DMS53 (cell line): ENCODE results near the gene MSL3.
A peak's percentile ranks its signal among the peaks of the same experiment; 100 is the strongest.

Experiments
- DNase-seq: peaks from one replicate; lab custom pipeline; 2025; lab: John Stamatoyannopoulos, UW

MSL3 gene, protein sequence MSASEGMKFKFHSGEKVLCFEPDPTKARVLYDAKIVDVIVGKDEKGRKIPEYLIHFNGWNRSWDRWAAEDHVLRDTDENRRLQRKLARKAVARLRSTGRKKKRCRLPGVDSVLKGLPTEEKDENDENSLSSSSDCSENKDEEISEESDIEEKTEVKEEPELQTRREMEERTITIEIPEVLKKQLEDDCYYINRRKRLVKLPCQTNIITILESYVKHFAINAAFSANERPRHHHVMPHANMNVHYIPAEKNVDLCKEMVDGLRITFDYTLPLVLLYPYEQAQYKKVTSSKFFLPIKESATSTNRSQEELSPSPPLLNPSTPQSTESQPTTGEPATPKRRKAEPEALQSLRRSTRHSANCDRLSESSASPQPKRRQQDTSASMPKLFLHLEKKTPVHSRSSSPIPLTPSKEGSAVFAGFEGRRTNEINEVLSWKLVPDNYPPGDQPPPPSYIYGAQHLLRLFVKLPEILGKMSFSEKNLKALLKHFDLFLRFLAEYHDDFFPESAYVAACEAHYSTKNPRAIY

DNA sequence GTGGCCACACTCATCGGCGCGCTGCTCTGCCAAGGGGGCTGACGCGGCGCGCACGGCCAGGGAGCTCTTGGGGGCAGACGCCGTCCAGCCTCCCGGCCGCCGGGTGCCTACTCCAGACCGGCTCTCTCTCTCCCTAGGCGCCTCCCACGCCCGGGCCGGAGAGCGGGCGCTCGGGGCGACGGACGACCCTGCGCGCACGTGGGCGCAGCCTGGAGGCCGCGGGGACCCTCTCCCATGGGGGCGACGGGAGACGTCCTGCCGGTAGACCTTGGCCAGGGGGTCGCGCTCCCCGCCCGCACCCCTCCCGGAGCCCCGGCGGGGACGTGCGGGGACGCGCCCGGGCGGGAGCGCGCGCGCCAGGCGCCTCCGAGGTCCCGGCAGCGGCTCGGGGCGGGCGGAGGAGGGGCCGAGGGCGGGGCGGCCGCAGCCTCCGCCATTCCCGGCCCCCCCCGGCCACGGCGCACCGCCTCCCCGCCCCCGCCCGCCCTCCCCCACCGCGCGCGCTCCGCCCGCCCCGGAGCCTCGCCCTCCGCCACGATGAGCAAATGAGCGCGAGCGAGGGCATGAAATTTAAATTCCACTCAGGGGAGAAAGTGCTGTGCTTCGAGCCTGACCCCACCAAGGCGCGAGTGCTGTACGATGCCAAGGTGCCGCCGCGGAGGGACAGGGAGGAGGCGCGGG is at the start of gene MSL3:
MSL3 (plus strand) TSS at position 519 of the 681 bp plus-strand sequence; CDS start at position 546, 27 bp downstream.
- peak; percentile 72 for DNase-seq

DNA sequence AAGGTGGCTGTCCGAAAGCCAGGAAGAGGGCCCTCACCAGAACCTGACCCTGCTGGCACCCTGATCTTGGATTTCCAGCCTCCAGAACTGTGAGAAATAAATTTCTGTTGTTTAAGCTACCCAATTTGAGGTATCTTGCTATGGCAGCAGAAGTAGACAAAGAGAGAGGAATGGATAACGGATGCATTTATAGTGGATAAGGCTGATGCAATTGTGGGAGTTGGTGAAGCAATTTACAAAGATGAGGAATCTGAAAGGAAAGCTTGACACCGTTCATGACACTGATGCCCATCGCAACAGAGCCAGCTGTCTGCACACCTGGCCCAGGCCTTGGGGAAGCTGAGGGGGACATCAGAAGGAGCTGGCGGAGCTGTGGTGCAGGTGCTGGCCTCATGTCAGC is 35.7 kb upstream of the MSL3 start:
- DNase-seq: no peak

DNA sequence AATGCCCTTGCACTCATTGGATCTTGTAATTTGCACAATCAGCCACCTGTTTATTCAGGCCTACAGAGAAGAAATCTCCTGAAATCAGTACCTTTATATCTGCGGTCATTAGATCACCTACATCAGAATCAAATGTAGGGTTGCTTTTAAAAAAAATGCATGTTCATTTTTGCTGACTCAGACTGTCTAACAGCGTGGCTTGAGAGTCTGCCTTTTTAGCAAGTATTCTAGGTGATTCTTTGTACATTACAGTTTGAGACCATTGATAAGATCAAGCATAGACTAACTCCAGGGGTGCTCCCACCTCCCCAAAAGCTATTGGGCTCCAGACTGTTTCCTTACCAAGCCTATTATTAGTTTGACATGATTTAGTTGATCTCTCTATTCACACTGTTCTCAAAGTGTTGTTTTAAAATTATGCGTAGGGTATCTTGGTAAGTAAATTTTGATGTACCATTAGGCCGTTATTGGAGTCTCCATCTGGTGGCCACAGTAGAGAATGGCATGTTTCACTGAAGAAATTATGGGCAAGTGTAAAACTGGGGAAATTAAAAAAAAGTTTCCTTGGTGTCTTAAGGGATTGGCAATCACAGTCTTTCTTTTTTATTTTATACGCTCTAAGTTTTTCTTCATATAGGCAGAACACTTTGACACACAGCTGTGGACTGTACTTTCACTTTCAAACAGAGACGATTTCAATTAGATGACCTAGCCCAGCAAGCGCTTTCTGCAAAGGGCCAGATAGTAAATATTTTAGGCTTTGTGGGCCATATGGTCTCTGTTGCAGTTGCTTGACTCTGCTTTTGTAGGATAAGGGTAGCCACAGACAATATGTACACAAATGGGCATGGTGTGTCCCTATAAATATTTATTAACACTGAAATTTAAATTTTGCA is 33.7 kb upstream of the MSL3 start:
- DNase-seq: peak; percentile 42

DNA sequence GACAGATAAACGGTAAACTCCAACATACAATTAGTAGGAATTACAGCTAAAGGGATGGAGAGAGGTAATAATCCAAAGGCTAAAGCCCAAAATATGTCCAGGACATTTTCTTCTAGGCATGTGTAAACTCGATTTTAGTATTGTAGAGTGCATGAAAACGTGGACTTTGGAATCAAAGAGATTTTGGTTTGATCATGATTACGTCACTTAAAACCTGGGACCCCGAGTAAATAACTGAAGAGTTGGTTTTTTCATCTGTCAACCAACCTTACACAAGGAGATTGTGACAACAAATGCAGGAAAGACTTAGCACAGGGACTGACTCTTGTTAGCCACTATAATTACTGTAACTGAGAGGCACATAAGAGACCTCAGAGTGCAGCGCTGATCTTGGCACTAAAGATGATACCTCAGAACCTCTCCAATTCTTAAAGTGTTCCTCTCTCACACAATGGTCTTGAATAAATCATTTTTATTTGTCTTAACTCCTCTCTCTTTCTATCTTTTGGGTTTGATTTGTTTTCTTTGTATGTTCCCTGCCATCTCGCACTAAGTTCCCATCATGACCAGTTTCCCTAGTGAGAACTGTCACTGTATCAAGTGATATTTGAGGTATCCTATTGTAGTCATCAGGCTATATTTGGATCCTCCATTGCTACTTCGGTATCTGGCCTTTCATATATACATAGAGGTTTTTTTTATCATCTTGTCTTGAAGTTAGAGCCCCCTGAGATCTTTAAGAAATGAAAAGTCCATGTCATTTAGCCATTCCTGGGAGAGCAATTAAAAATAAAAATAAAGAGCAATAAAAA is 32.2 kb upstream of the MSL3 start:
- DNase-seq: no peak

DNA sequence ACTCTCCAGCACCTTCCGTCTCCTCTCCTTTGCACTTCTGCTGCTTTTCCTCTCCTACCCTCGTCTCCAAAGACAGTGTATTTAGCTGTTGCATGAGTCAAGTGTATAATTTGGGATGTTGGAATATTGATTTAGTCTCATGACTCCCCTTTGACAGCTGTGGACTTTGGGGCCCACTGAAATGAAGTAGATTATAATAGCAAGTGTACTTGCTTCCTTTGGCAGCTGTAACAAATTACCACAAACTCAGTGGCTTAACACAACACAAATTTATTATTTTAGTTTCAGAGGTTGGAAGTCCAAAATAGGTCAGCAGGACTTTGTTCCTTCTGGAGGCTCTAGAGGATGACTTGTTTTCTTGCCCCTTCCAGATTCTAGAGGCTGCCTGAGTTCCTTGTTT is 29.5 kb upstream of the MSL3 start:
- no peak for DNase-seq

DNA sequence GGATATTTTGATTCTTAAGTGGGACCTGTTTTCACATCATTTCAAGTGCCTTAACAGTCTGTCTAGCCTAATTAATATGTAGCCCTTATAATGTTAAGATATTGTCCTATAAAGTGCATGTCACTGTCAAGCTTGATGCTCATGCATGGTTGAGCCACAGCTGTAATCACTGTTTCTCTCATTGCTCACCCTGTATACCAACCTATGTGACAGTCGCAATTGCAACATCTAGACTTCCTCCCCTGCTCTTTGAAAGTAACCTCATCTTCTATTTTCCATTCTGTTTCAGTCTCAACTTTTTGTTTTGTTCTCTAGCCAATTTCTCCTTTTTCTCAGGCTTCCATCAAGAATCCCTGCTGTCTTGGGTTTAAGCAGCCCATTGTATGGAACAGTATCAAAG is 24.4 kb upstream of the MSL3 start:
- no peak for DNase-seq

DNA sequence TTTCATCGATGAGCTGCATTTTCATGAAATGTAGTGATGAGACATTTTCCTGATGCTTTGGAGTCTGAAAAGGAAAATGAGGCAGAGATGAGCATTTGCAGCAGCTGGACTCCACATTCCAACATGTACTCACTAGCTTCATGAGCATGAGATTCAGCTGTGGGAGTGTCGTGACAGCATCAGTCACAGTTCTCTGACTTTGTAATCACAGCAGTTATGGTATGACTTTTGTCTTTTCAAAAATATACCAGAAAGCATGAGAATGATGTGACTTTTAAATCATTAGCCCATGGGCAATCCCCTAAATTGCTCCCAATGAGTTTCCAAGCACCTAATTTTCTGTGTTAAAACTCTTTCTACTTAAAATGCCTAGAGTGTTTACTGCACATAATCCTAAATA is 18.3 kb upstream of the MSL3 start:
- no peak for DNase-seq

DNA sequence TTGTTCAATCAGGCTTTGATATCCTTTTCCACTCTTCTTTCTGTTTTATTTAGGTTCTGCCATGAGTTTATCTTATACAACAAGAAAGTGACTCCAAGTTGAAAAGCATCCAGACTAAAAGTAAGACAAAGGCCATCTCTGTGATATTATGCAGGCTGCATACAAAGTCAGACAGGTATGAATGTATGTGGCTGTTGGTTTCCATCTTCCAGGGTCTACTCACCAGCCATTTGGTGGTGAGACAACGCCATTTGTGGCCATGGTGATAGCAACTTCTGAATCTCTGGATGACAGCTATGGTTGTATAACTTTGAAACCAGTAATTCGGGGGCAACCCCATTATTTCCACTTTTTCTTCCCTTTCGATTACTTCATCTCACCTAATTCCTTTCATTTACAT is 17.2 kb upstream of the MSL3 start:
- DNase-seq: no peak

DNA sequence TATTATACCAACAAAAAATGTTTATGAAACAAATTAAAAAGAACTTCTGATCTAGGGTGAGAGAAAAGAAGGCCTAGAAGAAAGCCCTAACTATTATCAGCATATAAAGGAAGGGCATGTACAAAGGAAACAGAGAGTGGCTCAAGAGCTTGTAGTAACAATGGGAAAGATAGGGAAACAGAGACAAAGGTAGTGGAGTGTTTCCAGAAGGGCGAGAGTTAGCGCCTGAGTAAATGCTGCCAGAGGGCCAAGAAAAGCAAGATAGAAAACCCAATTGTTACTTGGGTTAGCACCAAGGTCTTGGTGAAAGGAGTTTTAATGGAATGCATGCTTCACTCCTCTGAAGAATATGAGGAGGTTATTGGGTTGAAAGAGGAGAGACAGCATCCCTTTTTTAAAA is 16.5 kb upstream of the MSL3 start:
- no peak for DNase-seq

DNA sequence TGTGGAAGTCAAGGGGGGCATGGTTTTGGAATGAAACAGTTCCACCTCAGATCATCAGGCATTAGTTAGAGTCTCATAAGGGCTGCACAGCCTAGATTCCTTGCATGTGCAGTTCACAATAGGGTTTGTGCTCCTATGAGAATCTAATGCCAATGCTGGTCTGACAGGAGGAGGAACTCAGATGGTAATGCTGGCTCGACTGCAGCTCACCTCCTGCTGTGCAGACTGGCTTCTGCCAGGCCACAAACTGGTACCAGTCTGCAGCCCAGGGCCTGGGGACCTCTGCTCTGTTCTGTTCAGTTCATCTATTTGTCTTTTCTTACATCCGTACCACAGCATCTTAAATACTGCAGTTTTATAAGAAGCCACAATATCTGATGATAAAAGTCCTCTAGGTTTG is 12.2 kb upstream of the MSL3 start:
- no peak for DNase-seq

DNA sequence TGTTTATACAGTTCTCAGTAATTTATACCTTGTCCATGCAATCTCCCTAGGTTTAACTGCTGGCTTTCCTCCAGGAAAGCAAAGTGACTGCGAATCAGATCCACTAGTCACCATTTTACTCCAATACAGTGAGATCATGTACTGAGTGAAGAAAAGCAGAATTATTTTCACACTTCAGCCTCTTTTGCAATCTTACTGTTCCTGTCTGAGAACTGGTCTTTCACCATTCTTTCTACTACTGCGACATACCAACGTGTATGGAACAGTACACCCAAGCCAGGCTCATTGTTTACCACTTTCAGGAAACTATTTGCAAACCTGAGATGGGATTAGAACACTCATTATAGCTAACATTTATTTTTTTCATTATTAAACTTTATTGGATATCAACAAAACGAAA is 8.0 kb upstream of the MSL3 start:
- no peak for DNase-seq

DNA sequence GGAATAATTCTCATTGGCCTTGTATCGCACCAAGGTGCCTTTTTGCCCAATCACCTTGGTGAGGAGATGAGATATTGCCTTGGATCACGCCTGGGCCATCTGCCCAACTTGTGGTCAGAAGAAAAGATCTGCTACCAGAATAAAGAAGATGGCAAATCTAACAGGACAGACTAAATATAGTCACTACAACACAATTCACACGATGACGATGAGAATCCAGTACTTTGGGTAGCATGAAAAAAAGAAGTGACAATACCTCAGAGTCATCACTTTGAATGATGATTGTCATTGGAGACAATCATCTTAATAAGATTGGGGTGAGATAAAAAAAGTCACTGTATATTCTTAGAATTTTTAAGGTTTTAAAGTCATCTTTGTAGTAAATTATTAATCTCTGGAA is 7.3 kb upstream of the MSL3 start:
- DNase-seq: no peak

DNA sequence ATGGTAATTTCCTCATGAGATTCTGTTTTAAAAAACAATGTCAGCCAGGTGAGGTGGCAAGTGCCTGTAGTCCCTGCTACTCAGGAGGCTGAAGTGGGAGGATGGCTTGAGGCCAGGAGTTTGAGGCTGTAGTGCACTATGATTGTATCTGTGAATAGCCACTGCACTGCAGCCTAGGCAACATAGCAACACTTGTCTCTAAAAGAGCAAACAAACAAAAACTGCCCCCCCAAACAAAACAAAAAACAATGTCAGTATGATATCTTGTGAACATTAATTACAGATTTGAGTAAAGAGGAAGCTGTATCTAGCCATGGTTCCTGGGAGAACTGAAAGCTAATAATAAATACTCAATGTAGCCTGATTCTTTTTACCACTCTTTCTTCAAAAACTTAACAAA is 6.8 kb upstream of the MSL3 start:
- DNase-seq: peak; percentile 0

DNA sequence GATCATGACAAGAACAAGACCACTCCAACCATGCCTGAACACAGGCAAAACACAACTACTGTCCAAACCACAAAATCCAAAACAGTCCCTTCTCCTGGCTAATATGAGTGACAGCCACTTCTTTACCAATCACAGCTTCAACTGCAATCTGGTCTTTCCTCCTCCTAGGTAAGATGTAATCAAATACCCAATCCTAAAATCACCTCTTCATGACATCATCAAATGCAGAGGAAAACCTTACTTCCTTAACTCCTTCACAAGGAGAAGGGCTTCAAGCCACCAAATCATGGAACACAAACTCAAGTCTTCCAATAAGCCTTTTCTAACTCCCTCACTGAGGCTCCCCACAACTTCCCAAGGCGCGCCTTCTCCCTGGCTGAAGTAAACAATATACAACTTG is 4.4 kb upstream of the MSL3 start:
- no peak for DNase-seq

DNA sequence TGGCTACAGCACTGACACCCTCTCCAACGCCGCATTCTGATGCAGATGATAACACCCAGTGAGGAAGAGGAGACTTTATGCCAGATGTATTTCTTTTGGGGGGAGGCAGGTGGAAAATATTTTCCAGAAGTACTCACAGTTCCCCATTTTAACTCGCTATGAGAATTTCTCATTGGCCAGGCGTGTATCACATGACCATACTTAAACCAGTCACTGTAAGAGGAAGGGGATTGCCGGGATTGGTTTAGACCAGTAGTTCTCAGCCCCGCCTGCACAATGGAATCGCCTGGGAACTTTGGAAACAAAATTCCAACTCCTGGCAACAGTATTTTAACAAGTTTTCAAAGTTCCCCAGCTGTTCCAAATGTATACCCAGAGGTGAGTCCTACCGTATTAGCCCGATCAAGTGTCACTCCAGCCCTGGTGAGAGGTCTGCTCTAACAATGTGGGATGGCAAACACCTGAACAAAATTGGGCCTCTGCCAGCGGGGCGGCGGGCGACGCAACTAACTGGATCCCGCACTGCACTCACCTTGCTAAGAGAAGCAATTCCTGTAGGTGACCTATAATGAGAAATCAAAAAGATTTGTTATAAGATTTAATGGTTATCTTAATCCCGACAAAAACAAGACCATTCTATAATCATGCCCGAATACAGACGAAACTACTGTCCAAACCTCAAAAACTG is 2.9 kb upstream of the MSL3 start:
- peak; percentile 73 for DNase-seq

DNA sequence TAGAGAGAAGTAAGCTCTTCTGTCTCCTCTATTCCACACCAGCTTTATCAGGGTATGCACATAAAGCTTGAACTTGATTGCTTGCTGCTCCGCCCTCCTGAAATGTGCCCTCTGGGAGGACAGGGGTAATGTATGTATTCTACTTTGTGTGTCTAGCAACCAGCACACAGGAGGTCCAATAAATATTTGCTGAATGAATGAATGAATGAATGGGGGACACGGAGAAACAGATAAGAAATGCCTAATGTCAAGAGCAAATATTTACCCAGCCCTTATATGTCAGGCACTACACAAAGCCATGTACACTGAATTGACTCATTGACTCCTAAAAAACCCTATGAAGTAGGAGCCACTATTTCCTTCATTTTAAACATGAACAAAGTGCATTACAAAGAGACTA is 2.3 kb upstream of the MSL3 start:
- peak; percentile 53 for DNase-seq

DNA sequence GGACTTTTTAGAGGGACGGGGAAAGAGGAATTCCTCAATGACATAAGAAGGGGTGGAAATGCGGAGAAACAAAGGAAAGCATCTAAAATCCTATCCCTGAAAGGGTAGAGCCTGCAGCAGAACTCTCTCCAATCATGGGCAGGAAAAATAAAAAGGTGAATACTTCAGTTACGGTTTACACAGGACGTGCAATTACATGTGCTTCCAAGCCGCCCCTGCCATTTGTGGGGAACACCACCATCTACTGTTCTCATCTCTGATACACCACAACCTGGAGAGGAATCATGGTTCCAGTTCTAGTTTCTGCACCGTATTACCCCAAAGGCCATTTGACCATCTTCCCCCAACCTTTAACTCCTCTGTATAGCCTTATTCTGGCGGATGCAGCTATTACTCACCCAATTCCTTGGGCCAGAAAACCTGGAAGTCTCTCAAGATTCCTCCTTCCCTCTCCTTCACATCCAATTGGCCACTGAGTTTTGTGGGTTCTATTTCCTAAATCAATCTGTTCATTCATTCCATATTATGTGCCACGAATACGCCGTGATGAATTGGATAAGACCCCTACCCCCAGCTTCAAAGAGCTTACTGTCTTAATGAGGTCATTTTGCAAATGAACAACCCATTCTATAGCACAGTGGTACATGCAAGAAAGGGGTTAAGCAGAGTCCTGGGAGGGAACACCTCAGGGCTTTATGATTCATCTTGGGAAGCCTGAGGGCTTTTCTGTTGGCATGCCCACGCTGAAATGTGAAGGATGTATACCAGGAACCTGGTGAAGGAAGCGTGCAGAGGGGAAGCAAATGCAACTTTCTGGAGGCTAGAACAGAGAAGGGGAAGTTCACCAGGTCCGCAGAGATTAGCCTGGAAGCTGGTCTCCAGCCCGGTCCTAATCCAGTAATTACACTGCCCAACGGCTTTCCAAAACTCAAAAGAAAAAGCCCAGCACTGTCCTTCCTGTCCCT is 1.4 kb upstream of the MSL3 start:
- peak; percentile 14 for DNase-seq

DNA sequence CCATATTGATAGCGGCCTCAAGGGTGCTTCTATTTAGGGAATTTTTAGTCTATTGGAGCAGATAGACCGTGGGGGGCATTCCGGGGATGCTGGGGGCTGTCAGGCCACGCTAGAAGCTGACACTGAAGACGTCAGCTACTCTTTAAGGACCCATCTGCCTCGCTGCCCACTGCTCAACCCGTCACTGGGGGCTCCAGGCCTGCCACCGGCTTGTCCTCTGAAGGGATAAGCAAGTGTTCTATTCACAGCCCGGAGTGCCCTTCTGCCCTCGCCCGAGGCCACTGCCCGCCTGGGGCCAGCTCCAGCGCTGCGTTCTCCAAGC is 679 bp upstream of the MSL3 start:
- peak; percentile 27 for DNase-seq

DNA sequence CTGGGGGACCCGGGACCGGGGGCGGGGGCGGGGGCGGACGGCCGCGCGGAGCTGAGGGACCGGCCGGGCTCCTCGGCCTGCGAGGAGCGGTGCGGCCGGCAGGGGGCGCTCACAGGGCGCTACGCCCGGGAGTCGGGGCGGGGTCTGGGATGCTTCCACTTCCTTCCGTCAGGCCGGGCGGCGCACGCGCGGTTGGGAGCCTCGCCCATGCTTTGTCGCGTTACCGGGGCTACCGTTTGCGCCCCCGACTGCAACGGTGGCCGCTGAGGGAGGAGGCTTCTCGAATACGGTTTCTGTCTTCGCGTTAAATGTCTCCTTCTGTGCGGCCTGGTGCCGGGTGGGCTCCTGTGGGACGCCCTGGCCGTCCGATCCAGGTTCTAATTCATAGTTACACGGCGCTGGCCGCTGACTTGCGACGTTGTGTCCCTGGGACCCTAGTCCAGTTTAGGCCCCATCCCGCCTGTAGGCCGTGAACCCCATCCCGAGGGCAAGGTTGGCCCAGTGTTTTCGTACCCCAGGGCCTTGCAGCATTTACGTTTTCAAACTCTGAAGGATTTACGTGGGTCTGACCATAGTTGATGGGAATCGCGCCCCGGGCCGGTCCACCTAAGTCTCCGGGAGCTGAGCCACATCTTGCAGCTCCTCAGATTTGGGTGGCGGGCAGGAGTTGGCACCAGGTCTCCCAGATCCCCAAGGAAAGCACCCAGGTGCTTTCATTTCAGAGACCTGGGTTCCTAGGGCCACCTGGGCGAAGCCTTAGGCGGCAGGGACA is 549 bp downstream of the MSL3 start:
- peak; percentile 84 for DNase-seq
